AG09319 (cell line): ENCODE measurements around the gene TRAPPC5.

Experiments
- DNase-seq: peaks from one replicate; pipeline ENCODE4 v3.0.0-alpha.2; 2010; ENCODE audit warnings: low read depth; ENCODE audit errors: extremely low read depth
- TF ChIP-seq, protein P1 (sequence below): IDR thresholded peaks from 2 replicates; pipeline ENCODE4 v1.5.1; 2011; ENCODE audit warnings: low read depth, mild to moderate bottlenecking, inconsistent platforms, low read length, moderate library complexity

Gene TRAPPC5

DNA sequence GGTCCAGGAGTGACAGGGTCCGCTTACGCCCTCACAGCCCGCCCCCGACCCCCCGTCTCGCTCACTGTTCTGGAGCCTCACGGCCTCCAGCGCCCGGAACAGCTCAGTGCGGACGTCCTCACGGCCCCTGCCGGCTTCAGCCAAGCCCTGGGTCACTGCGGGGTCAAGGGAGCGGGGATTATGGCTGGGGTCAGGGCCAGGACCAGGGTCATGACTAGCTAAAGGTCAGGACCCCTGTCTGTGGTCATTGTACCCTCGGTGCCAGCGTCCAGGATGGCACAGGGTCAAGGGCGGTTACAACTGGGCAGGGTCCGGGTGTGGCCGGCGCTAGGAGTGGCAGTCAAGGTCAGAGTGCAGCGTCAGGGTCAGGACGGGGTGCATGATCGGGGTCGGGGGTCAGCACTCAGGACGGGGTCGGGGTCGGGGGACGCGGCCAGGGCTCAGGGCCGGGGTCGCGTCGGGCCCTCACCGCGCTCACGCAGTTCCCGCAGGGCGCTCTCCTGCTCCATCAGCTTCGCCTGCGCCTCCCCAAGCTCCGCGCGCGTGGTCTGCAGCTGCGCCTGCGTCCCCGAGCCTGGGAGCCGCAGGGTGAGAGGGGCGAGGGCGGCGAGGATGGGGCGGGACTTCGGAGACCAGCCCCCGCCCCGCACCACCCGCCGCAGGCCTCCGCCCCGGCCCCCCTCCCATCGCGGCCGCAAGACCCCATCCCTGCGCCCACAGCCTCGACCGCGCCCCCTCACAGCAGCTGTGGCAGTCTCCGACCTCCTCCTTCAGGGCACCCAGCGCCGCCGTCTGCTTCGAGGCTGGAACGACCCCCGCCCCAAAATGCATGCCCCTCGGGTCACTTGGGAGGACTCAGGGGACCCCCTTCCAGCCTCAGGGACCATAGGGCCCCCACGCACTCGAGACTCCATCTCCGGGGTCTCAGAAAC, 49.9 kb downstream of the TRAPPC5 start:
- DNase-seq = no peak

DNA sequence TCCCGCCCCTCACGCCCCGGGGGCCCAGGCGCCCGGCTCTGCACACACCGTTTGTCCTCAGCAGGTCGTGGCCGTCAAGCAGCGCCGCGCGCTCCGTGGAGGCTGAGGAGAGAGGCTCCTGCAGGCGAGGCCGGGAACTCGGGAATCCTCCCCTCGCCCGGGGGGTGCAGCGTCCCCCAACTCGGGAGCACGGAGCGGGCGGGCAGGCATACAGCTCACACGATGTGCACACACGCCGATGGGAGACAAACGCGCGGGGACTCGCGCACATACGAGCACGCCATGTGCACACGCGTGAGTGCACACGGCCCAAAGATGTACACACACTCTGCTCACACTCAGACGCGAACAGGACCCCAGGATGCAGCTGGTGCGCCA, 50.6 kb downstream of the TRAPPC5 start:
- no peak for DNase-seq
- TF ChIP-seq, protein P1, sequence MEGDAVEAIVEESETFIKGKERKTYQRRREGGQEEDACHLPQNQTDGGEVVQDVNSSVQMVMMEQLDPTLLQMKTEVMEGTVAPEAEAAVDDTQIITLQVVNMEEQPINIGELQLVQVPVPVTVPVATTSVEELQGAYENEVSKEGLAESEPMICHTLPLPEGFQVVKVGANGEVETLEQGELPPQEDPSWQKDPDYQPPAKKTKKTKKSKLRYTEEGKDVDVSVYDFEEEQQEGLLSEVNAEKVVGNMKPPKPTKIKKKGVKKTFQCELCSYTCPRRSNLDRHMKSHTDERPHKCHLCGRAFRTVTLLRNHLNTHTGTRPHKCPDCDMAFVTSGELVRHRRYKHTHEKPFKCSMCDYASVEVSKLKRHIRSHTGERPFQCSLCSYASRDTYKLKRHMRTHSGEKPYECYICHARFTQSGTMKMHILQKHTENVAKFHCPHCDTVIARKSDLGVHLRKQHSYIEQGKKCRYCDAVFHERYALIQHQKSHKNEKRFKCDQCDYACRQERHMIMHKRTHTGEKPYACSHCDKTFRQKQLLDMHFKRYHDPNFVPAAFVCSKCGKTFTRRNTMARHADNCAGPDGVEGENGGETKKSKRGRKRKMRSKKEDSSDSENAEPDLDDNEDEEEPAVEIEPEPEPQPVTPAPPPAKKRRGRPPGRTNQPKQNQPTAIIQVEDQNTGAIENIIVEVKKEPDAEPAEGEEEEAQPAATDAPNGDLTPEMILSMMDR = no peak

More for the DNA sequence above, 49.9 kb downstream of the TRAPPC5 start:
- TF ChIP-seq, protein P1 = no peak

DNA sequence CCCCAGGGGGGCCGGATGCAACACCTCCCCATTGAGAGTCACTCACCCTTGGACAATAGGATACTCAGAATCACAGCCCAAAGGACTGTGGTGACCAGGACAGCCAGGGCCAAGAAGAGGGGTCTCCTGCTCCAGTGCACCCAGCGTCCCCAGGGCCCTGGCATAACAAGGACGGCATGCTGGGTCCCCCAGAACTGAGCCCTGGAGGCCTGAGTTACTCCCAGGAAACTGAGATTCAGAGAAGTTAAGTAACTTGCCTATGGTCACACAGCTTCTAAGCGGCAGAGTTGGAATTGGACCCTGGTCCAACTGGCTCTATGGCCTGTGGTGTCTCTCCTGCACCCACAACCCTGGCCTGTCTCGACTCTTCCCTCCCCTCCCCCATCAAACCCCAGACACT, 51.0 kb downstream of the TRAPPC5 start:
- TF ChIP-seq, protein P1 = no peak
- no peak for DNase-seq

DNA sequence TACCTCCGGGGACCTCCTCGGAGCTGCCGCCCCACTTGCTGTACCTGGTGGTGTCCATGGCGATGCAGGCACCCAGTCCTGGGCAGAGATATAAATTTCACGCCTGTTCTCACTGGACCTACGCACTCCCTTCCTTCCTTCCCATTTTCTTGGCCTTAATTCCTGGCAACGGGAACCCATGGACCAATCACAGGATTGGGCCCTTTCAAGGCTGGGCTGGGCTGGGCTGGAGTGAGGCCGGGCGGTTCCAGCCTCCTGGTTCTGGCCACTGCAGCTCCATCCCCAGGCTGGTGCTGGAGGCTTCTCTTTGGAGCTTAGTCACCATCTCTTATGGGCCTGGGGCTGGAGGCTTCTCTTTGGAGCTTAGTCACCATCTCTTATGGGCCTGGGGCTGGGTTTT, 51.4 kb downstream of the TRAPPC5 start, which contains the start of gene CLEC4G:
Gene CLEC4G (minus strand): TSS at position 66 of the 400 bp plus-strand sequence. CDS start 8 bp downstream, at position 58.
- DNase-seq = no peak
- TF ChIP-seq, protein P1 = no peak

DNA sequence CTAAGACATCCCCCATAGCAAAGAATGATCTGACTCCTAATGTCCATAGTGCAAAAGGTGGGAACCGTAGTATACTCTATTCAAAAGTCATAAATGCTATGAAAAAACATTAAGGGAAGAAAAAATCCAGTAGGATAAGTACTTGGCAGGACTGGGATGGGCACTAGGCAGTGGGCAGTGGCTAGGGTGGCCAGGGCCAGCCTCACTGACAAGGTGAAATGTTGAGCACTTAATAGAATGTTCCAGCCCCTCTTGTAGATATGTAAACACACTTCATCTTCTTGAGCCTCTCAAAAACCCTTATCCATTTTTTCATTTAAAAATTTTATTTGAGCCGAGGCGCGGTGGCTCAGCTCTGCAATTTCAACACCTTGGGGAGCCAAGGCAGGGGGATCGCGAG, 52.7 kb downstream of the TRAPPC5 start:
- DNase-seq = no peak
- TF ChIP-seq, protein P1 = no peak

DNA sequence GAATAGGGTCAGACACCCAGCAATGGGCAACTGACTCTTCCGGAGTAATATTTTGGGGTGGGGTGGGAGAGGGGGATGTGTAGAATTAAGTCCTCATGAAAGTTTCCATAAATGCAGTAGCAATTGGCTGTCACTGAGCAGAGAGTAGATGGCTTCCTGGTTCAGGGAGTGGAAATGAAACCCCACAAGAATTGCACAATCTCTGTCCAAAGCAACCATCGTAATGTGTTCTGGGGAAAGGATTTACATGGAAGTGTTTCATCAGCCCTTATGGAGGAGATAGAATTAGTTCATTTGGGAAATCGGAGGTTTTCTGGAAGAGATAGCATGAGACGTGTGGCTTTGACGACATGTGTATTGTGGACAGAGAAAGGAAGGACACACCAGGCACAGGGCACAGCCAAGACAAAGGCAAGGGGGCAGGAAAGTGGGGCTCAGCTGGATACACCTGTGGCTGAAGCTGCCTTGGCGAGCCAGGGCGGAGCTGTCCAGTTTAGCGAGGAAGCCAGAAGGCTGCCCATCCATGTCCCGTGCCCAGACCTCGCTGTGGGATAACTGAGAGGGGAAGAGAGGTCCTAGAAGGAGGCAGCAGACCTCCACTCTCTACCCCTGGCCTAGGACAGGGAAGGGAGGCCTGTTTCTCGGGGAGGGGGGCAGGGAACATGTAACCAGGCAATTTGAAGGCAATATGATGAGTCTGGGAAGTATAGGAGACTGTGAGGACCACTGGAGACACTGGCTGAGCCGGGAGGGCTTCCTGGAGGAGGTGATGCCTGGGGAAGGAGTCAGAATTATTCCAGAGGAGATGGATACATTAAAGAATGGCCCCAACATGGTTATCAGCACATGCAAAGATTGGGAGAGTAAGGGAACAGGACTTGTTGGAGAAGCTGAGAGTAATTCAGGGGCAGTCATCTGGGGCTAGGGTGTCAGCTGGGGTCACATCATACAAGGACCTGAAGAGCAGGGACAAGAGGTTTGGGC, 53.9 kb downstream of the TRAPPC5 start:
- DNase-seq = no peak
- TF ChIP-seq, protein P1 = no peak
